HUES64 (cell line): ENCODE measurements around the gene SLC12A2.

Source experiments
- H3K27ac ChIP-seq: 2 replicates; pipeline ENCODE4 v1.7.0; 2013; ENCODE audit warnings: low read depth, low read length, inconsistent platforms
- H3K27me3 ChIP-seq: 2 replicates; pipeline ENCODE4 v1.6.1; 2013; ENCODE audit warnings: mild to moderate bottlenecking, low read length; ENCODE audit not compliant: insufficient read depth
- H3K36me3 ChIP-seq: 2 replicates; pipeline ENCODE4 v1.6.1; 2013; ENCODE audit warnings: mild to moderate bottlenecking, low read length; ENCODE audit not compliant: insufficient read depth
- H3K4me1 ChIP-seq: 2 replicates; pipeline ENCODE4 v1.6.1; 2013; ENCODE audit warnings: mild to moderate bottlenecking, low read length, moderate library complexity; ENCODE audit not compliant: insufficient read depth
- H3K4me3 ChIP-seq: 2 replicates; pipeline ENCODE4 v1.5.1; 2013; ENCODE audit warnings: mild to moderate bottlenecking, low read length, moderate library complexity
- H3K9ac ChIP-seq: 2 replicates; pipeline ENCODE4 v1.6.1; 2013; ENCODE audit warnings: mild to moderate bottlenecking, low read depth, low read length
- H3K9me3 ChIP-seq: 2 replicates; pipeline ENCODE4 v1.6.1; 2013; ENCODE audit warnings: low read depth, low read length; ENCODE audit not compliant: insufficient read depth
- WGBS: fragments of 150-250, 120-280 bp; methylation state at CpG from one replicate; pipeline ENCODE4 v1.1.7; 2013; ENCODE audit warnings: missing lambda C conversion rate; 5-methylcytosine and 5-hydroxymethylcytosine counted together

Gene SLC12A2

GRCh38 chr5:128202320-128202719 is 118.8 kb downstream of the SLC12A2 start:
- H3K27ac ChIP-seq = no peak overlapping the region
- H3K36me3 ChIP-seq = no peaks in the 10 kb centered on the region
- WGBS = 73% methylated on average over 4 of the region's 4 CpGs
- 0 out of 2 replicates have a peak, but pooled peaks cover 5% of the 10 kb centered on the region for H3K4me1 ChIP-seq
- H3K27me3 ChIP-seq = peaks cover 14% of the 10 kb centered on the region; the same call in 1 of the 2 replicates
- H3K4me3 ChIP-seq = no peak overlapping the region
- H3K9me3 ChIP-seq = no peaks in the 10 kb centered on the region
- no peak overlapping the region for H3K9ac ChIP-seq

GRCh38 chr5:128208436-128208835 is 124.9 kb downstream of the SLC12A2 start:
- H3K4me1 ChIP-seq = no peaks in the 10 kb centered on the region
- no peak overlapping the region for H3K4me3 ChIP-seq
- H3K27me3 ChIP-seq = no peaks in the 10 kb centered on the region
- no peaks in the 10 kb centered on the region for H3K36me3 ChIP-seq
- no peak overlapping the region for H3K9ac ChIP-seq
- H3K27ac ChIP-seq = no peak overlapping the region
- no peaks in the 10 kb centered on the region for H3K9me3 ChIP-seq

GRCh38 chr5:128212191-128212806 is 128.7 kb downstream of the SLC12A2 start:
- H3K4me3 ChIP-seq = no peak overlapping the region
- WGBS = 96% methylated on average over 5 of the region's 5 CpGs

DNA sequence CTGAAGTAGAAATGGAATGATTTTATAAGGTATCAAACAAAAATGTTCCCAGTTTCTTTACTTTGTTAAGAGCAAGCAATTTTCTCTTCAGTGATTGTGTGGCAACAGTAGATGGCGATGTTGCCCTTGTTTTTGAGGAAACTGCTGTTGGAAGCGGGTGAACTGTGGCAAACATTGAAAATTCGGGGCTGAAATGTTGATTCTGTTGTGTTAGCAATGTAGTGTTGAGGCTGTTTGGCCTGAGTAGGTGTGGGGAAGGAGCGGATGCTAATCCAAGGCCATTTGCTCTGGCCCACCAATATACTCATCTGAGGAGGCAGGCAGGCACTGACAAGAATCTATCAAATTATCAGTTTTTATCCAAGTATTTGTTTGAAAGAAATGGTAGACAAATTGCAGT is 129.8 kb downstream of the SLC12A2 start:
- H3K27ac ChIP-seq = no peak overlapping the region
- H3K9me3 ChIP-seq = no peaks in the 10 kb centered on the region
- no peaks in the 10 kb centered on the region for H3K36me3 ChIP-seq
- H3K9ac ChIP-seq = no peak overlapping the region
- H3K27me3 ChIP-seq = no peaks in the 10 kb centered on the region
- H3K4me1 ChIP-seq = no peaks in the 10 kb centered on the region
- 23% methylated on average over 4 of the region's 4 CpGs for WGBS
- H3K4me3 ChIP-seq = no peak overlapping the region

More at GRCh38 chr5:128212191-128212806, 128.7 kb downstream of the SLC12A2 start:
- Histone ChIP-seq H3K4me1 (no peaks in the 10 kb centered on the region), H3K27me3 (no peaks in the 10 kb centered on the region), H3K9ac (no peak overlapping the region), H3K9me3 (no peaks in the 10 kb centered on the region), H3K27ac (no peak overlapping the region), H3K36me3 (no peaks in the 10 kb centered on the region)

GRCh38 chr5:128213833-128214232 is 130.3 kb downstream of the SLC12A2 start:
- Histone ChIP-seq H3K27me3 (no peaks in the 10 kb centered on the region), H3K9ac (no peak overlapping the region), H3K36me3 (no peaks in the 10 kb centered on the region), H3K27ac (no peak overlapping the region), H3K9me3 (no peaks in the 10 kb centered on the region), H3K4me1 (no peaks in the 10 kb centered on the region), H3K4me3 (no peak overlapping the region)
- 94% methylated on average over 5 of the region's 5 CpGs for WGBS

GRCh38 chr5:128216285-128216684 is 132.7 kb downstream of the SLC12A2 start:
- Histone ChIP-seq H3K4me3 (no peak overlapping the region), H3K9me3 (no peaks in the 10 kb centered on the region), H3K9ac (no peak overlapping the region), H3K27me3 (no peaks in the 10 kb centered on the region), H3K36me3 (no peaks in the 10 kb centered on the region), H3K4me1 (no peaks in the 10 kb centered on the region), H3K27ac (no peak overlapping the region)
- WGBS = 94% methylated on average over 7 of the region's 7 CpGs

- Histone ChIP-seq H3K9ac (no peak overlapping the region), H3K27ac (no peak overlapping the region), H3K9me3 (no peaks in the 10 kb centered on the region), H3K4me1 (no peaks in the 10 kb centered on the region), H3K4me3 (no peak overlapping the region), H3K27me3 (no peaks in the 10 kb centered on the region), H3K36me3 (no peaks in the 10 kb centered on the region)
- 84% methylated on average over 15 of the region's 15 CpGs for WGBS
These were observed 133.4 kb downstream of the SLC12A2 start for GRCh38 chr5:128216860-128217531.

- H3K36me3 ChIP-seq = no peaks in the 10 kb centered on the region
- 98% methylated on average over 2 of the region's 2 CpGs for WGBS
- no peaks in the 10 kb centered on the region for H3K27me3 ChIP-seq
- no peak overlapping the region for H3K4me3 ChIP-seq
- H3K9me3 ChIP-seq = no peaks in the 10 kb centered on the region
- no peak overlapping the region for H3K9ac ChIP-seq
- H3K27ac ChIP-seq = no peak overlapping the region
- no peaks in the 10 kb centered on the region for H3K4me1 ChIP-seq
These were observed 137.3 kb downstream of the SLC12A2 start for GRCh38 chr5:128220841-128221240.

- H3K9ac ChIP-seq = no peak overlapping the region
- no peak overlapping the region for H3K4me3 ChIP-seq
- H3K9me3 ChIP-seq = no peaks in the 10 kb centered on the region
- no peaks in the 10 kb centered on the region for H3K27me3 ChIP-seq
- no peak overlapping the region for H3K27ac ChIP-seq
- no CpG with 5 or more reads among the region's 1 CpG for WGBS
- H3K36me3 ChIP-seq = no peaks in the 10 kb centered on the region
- no peaks in the 10 kb centered on the region for H3K4me1 ChIP-seq
These were observed 140.8 kb downstream of the SLC12A2 start for GRCh38 chr5:128224336-128224735.

DNA sequence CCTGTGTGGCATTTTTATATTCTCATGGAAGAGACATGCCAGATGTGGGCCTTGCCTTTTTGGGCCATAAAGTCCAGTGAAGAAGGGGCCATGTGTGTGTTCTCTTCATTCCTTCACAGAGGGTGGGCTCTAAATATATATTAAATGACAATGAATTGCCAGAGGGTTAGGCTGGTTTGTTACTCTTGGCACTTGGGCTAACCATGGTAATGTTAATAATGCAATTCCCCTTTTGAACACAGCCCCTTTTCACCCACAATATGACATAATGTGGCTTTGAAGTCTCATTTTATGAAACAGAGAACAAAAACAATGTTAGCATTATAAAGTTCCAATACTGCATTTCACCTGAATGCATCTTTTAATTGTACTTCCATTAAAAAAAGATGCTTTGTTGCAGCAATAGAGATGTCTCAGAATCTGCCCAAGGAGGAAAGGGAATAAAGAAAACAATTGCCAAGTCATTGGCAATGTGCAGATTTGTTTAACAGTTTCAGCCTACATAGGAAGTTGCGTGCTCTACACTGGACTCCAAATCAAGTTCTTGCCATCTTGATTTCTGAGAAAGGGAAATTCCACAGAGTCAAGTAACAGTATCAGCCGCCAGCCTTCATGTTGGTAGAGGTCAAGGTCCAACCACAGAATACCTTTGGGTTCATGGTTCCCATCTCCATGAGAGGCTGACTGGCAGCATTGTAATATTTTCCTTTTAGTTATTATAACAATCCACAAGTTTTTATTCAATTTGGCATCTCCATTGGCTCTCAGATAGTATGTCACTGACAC is 141.9 kb downstream of the SLC12A2 start:
- no peak overlapping the region for H3K4me3 ChIP-seq
- H3K36me3 ChIP-seq = no peaks in the 10 kb centered on the region
- no peak overlapping the region for H3K9ac ChIP-seq

DNA sequence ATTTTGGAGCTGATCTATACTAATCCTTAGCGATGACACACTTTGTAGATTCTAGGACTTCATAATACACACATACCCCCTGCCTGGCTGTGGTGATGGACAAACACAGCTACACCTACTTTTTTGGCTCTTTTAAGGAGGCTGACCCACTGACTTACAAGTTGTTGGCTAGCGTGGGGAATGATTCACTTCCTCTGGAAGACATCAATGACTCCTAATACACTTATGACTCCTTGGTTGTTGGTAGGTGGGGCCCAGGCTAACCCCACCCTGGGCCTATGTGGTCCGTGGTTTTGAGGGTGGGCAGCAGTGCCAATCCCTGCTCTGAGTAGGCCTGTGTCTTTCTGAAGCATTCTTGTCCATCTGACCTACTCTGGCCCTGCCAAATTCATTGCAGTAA is 144.4 kb downstream of the SLC12A2 start:
- no peaks in the 10 kb centered on the region for H3K36me3 ChIP-seq
- H3K27ac ChIP-seq = no peak overlapping the region
- H3K27me3 ChIP-seq = no peaks in the 10 kb centered on the region
- H3K9me3 ChIP-seq = no peaks in the 10 kb centered on the region
- 86% methylated on average over 3 of the region's 3 CpGs for WGBS
- H3K9ac ChIP-seq = no peak overlapping the region
- no peaks in the 10 kb centered on the region for H3K4me1 ChIP-seq
- H3K4me3 ChIP-seq = no peak overlapping the region

More for the DNA sequence above, 141.9 kb downstream of the SLC12A2 start:
- H3K4me1 ChIP-seq = no peaks in the 10 kb centered on the region
- no peak overlapping the region for H3K27ac ChIP-seq
- H3K9me3 ChIP-seq = no peaks in the 10 kb centered on the region
- no peaks in the 10 kb centered on the region for H3K27me3 ChIP-seq
- 93% methylated on average over 2 of the region's 2 CpGs for WGBS
